Epithelial cell of prostate (primary cell): Measurements from ENCODE around the gene ME3.
A peak's percentile ranks its signal among the peaks of the same experiment; 100 is the strongest.

ENCODE experiments used
- DNase-seq: peaks from one replicate; pipeline ENCODE4 v3.0.0-alpha.2; 2011; ENCODE audit warnings: low read depth, low spot score
- H3K27ac ChIP-seq: fragments of 450-650 bp; 2 replicates; pipeline ENCODE4 v1.5.1; 2017; ENCODE audit warnings: mild to moderate bottlenecking

Gene ME3

GRCh38 chr11:86695373-86695772, 23.0 kb upstream of the ME3 start:
- no peak for DNase-seq
- H3K27ac ChIP-seq = no peak overlapping the region

GRCh38 chr11:86693518-86693917, 21.1 kb upstream of the ME3 start:
- H3K27ac ChIP-seq = no peak overlapping the region
- DNase-seq = no peak

- no peak for DNase-seq
- no peak overlapping the region for H3K27ac ChIP-seq
Observed at GRCh38 chr11:86692746-86693145, 20.3 kb upstream of the ME3 start.

- H3K27ac ChIP-seq = no peak overlapping the region
- DNase-seq = no peak
Observed at GRCh38 chr11:86692317-86692716, 19.9 kb upstream of the ME3 start.

- peak; percentile 31 for DNase-seq
- H3K27ac ChIP-seq = peak overlapping the region; percentile 62
Observed at GRCh38 chr11:86688398-86689179, 16.2 kb upstream of the ME3 start.

GRCh38 chr11:86687185-86687778, 14.9 kb upstream of the ME3 start:
- no peak for DNase-seq
- peak overlapping the region; percentile 62 for H3K27ac ChIP-seq

GRCh38 chr11:86686531-86686930, 14.1 kb upstream of the ME3 start:
- H3K27ac ChIP-seq = no peak overlapping the region
- DNase-seq = no peak

- DNase-seq = no peak
- no peak overlapping the region for H3K27ac ChIP-seq
Observed at GRCh38 chr11:86681483-86681756, 9.0 kb upstream of the ME3 start.

- DNase-seq = no peak
- no peak overlapping the region for H3K27ac ChIP-seq
Observed at GRCh38 chr11:86680716-86681482, 8.5 kb upstream of the ME3 start.

GRCh38 chr11:86678823-86679222, 6.4 kb upstream of the ME3 start:
- no peak overlapping the region for H3K27ac ChIP-seq
- DNase-seq = no peak

- DNase-seq = no peak
- H3K27ac ChIP-seq = no peak overlapping the region
Observed at GRCh38 chr11:86678296-86678695, 5.9 kb upstream of the ME3 start.

GRCh38 chr11:86676533-86677154, 4.2 kb upstream of the ME3 start:
- no peak for DNase-seq
- no peak overlapping the region for H3K27ac ChIP-seq

GRCh38 chr11:86676010-86676409, 3.6 kb upstream of the ME3 start:
- DNase-seq = no peak
- no peak overlapping the region for H3K27ac ChIP-seq

- no peak for DNase-seq
- H3K27ac ChIP-seq = no peak overlapping the region
Observed at GRCh38 chr11:86675017-86675416, 2.6 kb upstream of the ME3 start.

- DNase-seq = no peak
- no peak overlapping the region for H3K27ac ChIP-seq
Observed at GRCh38 chr11:86673872-86674750, 1.7 kb upstream of the ME3 start.

GRCh38 chr11:86673055-86673843, 833 bp upstream of the ME3 start:
- no peak overlapping the region for H3K27ac ChIP-seq
- no peak for DNase-seq

- DNase-seq = no peak
- H3K27ac ChIP-seq = peak overlapping the region; percentile 8
Observed at GRCh38 chr11:86671531-86672006, 847 bp downstream of the ME3 start.

GRCh38 chr11:86670911-86671310, 1.5 kb downstream of the ME3 start:
- DNase-seq = no peak
- H3K27ac ChIP-seq = no peak overlapping the region

- no peak overlapping the region for H3K27ac ChIP-seq
Observed at GRCh38 chr11:86670181-86670580, 2.2 kb downstream of the ME3 start.

More at GRCh38 chr11:86670181-86670580, 2.2 kb downstream of the ME3 start:
- no peak for DNase-seq
